H9 (cell line): ENCODE data around the gene RNF217. TPM values are rescaled to one million over a fixed set of nuclear protein-coding genes. Genes with fewer than 3 reads are reported as not detected.

ENCODE experiments used
- DNase-seq: peaks from one replicate; pipeline ENCODE4 v3.0.0-alpha.2; 2017
- H2AFZ ChIP-seq: one replicate; pipeline ENCODE4 v1.6.1; 2013; ENCODE audit warnings: mild to moderate bottlenecking, low read length, control low read depth, moderate library complexity
- H2AK5ac ChIP-seq: 2 replicates; pipeline ENCODE4 v1.6.1; 2013; ENCODE audit warnings: low read length, control low read depth, mixed read lengths; ENCODE audit not compliant: insufficient read length
- H2BK120ac ChIP-seq: one replicate; pipeline ENCODE4 v1.6.1; 2013; ENCODE audit warnings: low read depth, mild to moderate bottlenecking, low read length, control low read depth, inconsistent platforms; ENCODE audit not compliant: poor library complexity, severe bottlenecking
- H2BK12ac ChIP-seq: 2 replicates; pipeline ENCODE4 v1.6.1; 2013; ENCODE audit warnings: low read length, control low read depth, mixed read lengths, low read depth; ENCODE audit not compliant: insufficient read length
- H2BK15ac ChIP-seq: 2 replicates; pipeline ENCODE4 v1.6.1; 2013; ENCODE audit warnings: low read depth, low read length, control low read depth
- H2BK20ac ChIP-seq: one replicate; pipeline ENCODE4 v1.6.1; 2013; ENCODE audit warnings: low read depth, mild to moderate bottlenecking, low read length, control low read depth, inconsistent platforms; ENCODE audit not compliant: poor library complexity, severe bottlenecking
- H2BK5ac ChIP-seq: 2 replicates; pipeline ENCODE4 v1.6.1; 2013; ENCODE audit warnings: low read length, control low read depth, mixed read lengths; ENCODE audit not compliant: insufficient read length
- H3K14ac ChIP-seq: 2 replicates; pipeline ENCODE4 v1.6.1; 2013; ENCODE audit warnings: low read length, control low read depth; ENCODE audit not compliant: insufficient read depth
- H3K18ac ChIP-seq: 2 replicates; pipeline ENCODE4 v1.6.1; 2013; ENCODE audit warnings: low read depth, mild to moderate bottlenecking, mixed read lengths, low read length, control low read depth; ENCODE audit not compliant: insufficient read length
- H3K23ac ChIP-seq: 2 replicates; pipeline ENCODE4 v1.6.1; 2013; ENCODE audit warnings: low read length, control low read depth, mixed read lengths, low read depth; ENCODE audit not compliant: insufficient read length
- H3K23me2 ChIP-seq: 2 replicates; pipeline ENCODE4 v1.6.1; 2013; ENCODE audit warnings: low read depth, mild to moderate bottlenecking, mixed read lengths, low read length, control low read depth; ENCODE audit not compliant: insufficient read length, poor library complexity, severe bottlenecking
- H3K27ac ChIP-seq: 2 replicates; pipeline ENCODE4 v1.5.1; 2013; ENCODE audit warnings: low read length, control low read depth, mixed read lengths, low read depth; ENCODE audit not compliant: insufficient read length
- H3K27me3 ChIP-seq: 2 replicates; pipeline ENCODE4 v1.6.1; 2013; ENCODE audit warnings: low read length, control low read depth, inconsistent platforms; ENCODE audit not compliant: insufficient read depth
- H3K4ac ChIP-seq: 2 replicates; pipeline ENCODE4 v1.6.1; 2013; ENCODE audit warnings: low read depth, mild to moderate bottlenecking, control low read depth, inconsistent platforms, low read length, moderate library complexity
- H3K4me1 ChIP-seq: 2 replicates; pipeline ENCODE4 v1.6.1; 2013; ENCODE audit warnings: low read length, control low read depth, inconsistent platforms; ENCODE audit not compliant: insufficient read depth
- H3K4me2 ChIP-seq: 2 replicates; pipeline ENCODE4 v1.6.1; 2013; ENCODE audit warnings: low read length, control low read depth, mixed read lengths; ENCODE audit not compliant: insufficient read length, insufficient read depth
- H3K56ac ChIP-seq: 2 replicates; pipeline ENCODE4 v1.6.1; 2013; ENCODE audit warnings: low read depth, mild to moderate bottlenecking, mixed read lengths, low read length, control low read depth; ENCODE audit not compliant: insufficient read length
- H3K79me1 ChIP-seq: 2 replicates; pipeline ENCODE4 v1.6.1; 2013; ENCODE audit warnings: low read depth, mild to moderate bottlenecking, moderate library complexity, low read length, control low read depth, inconsistent platforms; ENCODE audit not compliant: insufficient read depth, poor library complexity, severe bottlenecking
- H3K79me2 ChIP-seq: 2 replicates; pipeline ENCODE4 v1.6.1; 2013; ENCODE audit warnings: low read length, control low read depth, inconsistent platforms; ENCODE audit not compliant: insufficient read depth
- H3K9ac ChIP-seq: 2 replicates; pipeline ENCODE4 v1.6.1; 2013; ENCODE audit warnings: low read length, control low read depth, mixed read lengths; ENCODE audit not compliant: insufficient read length; ENCODE audit errors: extremely low read depth
- H3K9me3 ChIP-seq: one replicate; pipeline ENCODE4 v1.6.1; 2013; ENCODE audit warnings: low read depth, low read length, inconsistent platforms; ENCODE audit not compliant: control insufficient read depth
- H3T11ph ChIP-seq: one replicate; pipeline ENCODE4 v1.6.1; 2013; ENCODE audit warnings: mild to moderate bottlenecking, low read length, control low read depth, inconsistent platforms
- H4K20me1 ChIP-seq: one replicate; pipeline ENCODE4 v1.6.1; 2013; ENCODE audit not compliant: control insufficient read depth, insufficient read length, insufficient read depth
- H4K5ac ChIP-seq: 2 replicates; pipeline ENCODE4 v1.6.1; 2013; ENCODE audit warnings: low read depth, mild to moderate bottlenecking, mixed read lengths, low read length, control low read depth; ENCODE audit not compliant: insufficient read length
- H4K8ac ChIP-seq: replicated peaks from 2 replicates; pipeline ENCODE4 v1.6.1; 2013; ENCODE audit warnings: low read length, control low read depth, mixed read lengths, low read depth; ENCODE audit not compliant: insufficient read length
- H4K91ac ChIP-seq: 2 replicates; pipeline ENCODE4 v1.6.1; 2013; ENCODE audit warnings: low read depth, mild to moderate bottlenecking, moderate library complexity, mixed read lengths, low read length, control low read depth; ENCODE audit not compliant: insufficient read length
- H3K27ac Mint-ChIP-seq, 3 experiments: 2 replicates in 2 of 3; 3 replicates in 1 of 3; pipeline ENCODE4 v1.8.0; 2020 to 2021; ENCODE audit warnings: mixed read lengths in 3 of 3, mild to moderate bottlenecking in 1 of 3, moderate library complexity in 1 of 3
- H3K27me3 Mint-ChIP-seq: 2 replicates; pipeline ENCODE4 v1.8.0; 2021; ENCODE audit warnings: low read depth, mild to moderate bottlenecking, moderate library complexity, mixed read lengths
- H3K36me3 Mint-ChIP-seq, 3 experiments: 2 replicates in 2 of 3; 3 replicates in 1 of 3; pipeline ENCODE4 v1.8.0; 2020 to 2021; ENCODE audit warnings: low read depth in 3 of 3, mixed read lengths in 3 of 3; ENCODE audit not compliant: insufficient read depth in 1 of 3
- H3K4me1 Mint-ChIP-seq, 2 experiments: 2 replicates each; pipeline ENCODE4 v1.8.0; 2020; ENCODE audit warnings: mixed read lengths in 2 of 2
- H3K4me3 Mint-ChIP-seq, 2 experiments: 2 replicates in 1 of 2; 3 replicates in 1 of 2; pipeline ENCODE4 v1.8.0; 2020 to 2021; ENCODE audit warnings: mild to moderate bottlenecking in 2 of 2, mixed read lengths in 2 of 2, moderate library complexity in 1 of 2
- H3K9me3 Mint-ChIP-seq, 2 experiments: 2 replicates in 1 of 2; 3 replicates in 1 of 2; pipeline ENCODE4 v1.8.0; 2020; ENCODE audit warnings: mild to moderate bottlenecking in 2 of 2, mixed read lengths in 2 of 2, moderate library complexity in 1 of 2
- CTCF ChIP-seq: fragments of 200-600 bp; sonication (generic); conservative IDR thresholded peaks from 3 replicates; pipeline ENCODE4 v1.8.0; 2021; ENCODE audit warnings: antibody characterized with exemption, mild to moderate bottlenecking
- WGBS: extraction: QIAGEN DNeasy Blood & Tissue Kit; methylation state at CpG from one replicate; pipeline ENCODE4 v1.1.7; 2013; ENCODE audit warnings: missing lambda C conversion rate, low lambda C conversion rate, mixed read lengths; ENCODE audit not compliant: insufficient read length; ENCODE audit errors: extremely low coverage; 5-methylcytosine and 5-hydroxymethylcytosine counted together
- total RNA-seq: library from RNA; stranded (reverse); gene quantifications from 2 replicates; pipeline ENCODE4 v1.2.1, GENCODE V29; 2021

The RNF217 gene
- total RNA-seq, 1 experiment from 2014 or later, result 9.6 TPM

- H3K27me3 ChIP-seq, result no peaks in the 10 kb centered on the region
- no peak overlapping the region for H3K23ac ChIP-seq
- no peak overlapping the region for H4K5ac ChIP-seq
- no peak overlapping the region for H3K18ac ChIP-seq
- H3K79me2 ChIP-seq, result no peaks in the 10 kb centered on the region
- H4K8ac ChIP-seq, result no peak overlapping the region
- H3K4me3 Mint-ChIP-seq, result no peak overlapping the region
- H3K9me3 Mint-ChIP-seq, result no peaks in the 10 kb centered on the region
- no peak overlapping the region for H2BK5ac ChIP-seq
- peak overlapping the region; percentile 50 for H2BK12ac ChIP-seq
- H3T11ph ChIP-seq, result no peak overlapping the region
- peak overlapping the region; percentile 61 for H2AK5ac ChIP-seq
- H4K20me1 ChIP-seq, result no peaks in the 10 kb centered on the region
- no peak overlapping the region for H3K27ac ChIP-seq
- H3K4ac ChIP-seq, result no peak overlapping the region
- peaks cover 10% of the 10 kb centered on the region; the same call in 1 of the 2 replicates for H3K4me1 ChIP-seq
- no peak overlapping the region for H3K14ac ChIP-seq
- WGBS, result 100% methylated on average over 1 of the region's 1 CpG
- no peak overlapping the region for H3K4me2 ChIP-seq
- no peaks in the 10 kb centered on the region for H3K36me3 Mint-ChIP-seq
- H2BK20ac ChIP-seq, result no peak overlapping the region
- no peak for DNase-seq
- no peak overlapping the region for H3K56ac ChIP-seq
- H3K79me1 ChIP-seq, result no peaks in the 10 kb centered on the region
- H3K4me1 Mint-ChIP-seq, result peaks cover 28% of the 10 kb centered on the region in 2 experiments
- H2BK15ac ChIP-seq, result no peak overlapping the region
- TF ChIP-seq CTCF, result no peak
- no peaks in the 10 kb centered on the region for H3K23me2 ChIP-seq
- no peaks in the 10 kb centered on the region for H3K27me3 Mint-ChIP-seq
- no peak overlapping the region for H2BK120ac ChIP-seq
- no peaks in the 10 kb centered on the region for H3K9me3 ChIP-seq
- H3K27ac Mint-ChIP-seq, result no peak overlapping the region
- H4K91ac ChIP-seq, result no peak overlapping the region
- H2AFZ ChIP-seq, result no peak overlapping the region
- H3K9ac ChIP-seq, result no peak overlapping the region
Observed at GRCh38 chr6:125022391-125022989, 60.3 kb downstream of the RNF217 start.
